OCI-LY1 (cell line): ENCODE results near the gene ZNF200.

Source experiments
- CTCF ChIP-seq: fragments of 200-600 bp; sonication (generic), shearing (Covaris generic); IDR thresholded peaks from 2 replicates; pipeline ENCODE4 v1.5.1; 2017; ENCODE audit warnings: mild to moderate bottlenecking, antibody characterized with exemption, low read length, moderate library complexity, mixed read lengths
- EZH2 ChIP-seq: fragments of 200-600 bp; sonication (generic), shearing (Covaris generic); IDR thresholded peaks from 2 replicates; pipeline ENCODE4 v1.8.0; 2017; ENCODE audit warnings: borderline replicate concordance, mixed run types, mild to moderate bottlenecking, antibody characterized with exemption, low read length, moderate library complexity, mixed read lengths

GRCh38 chr16:3207086-3207953, 27.6 kb downstream of the ZNF200 start:
- TF ChIP-seq CTCF (no peak), EZH2 (no peak)
